RWPE1 (cell line): ENCODE measurements around the gene KLK1.

Source experiments
- CTCF ChIA-PET: fragments of 350-600 bp; sonication (Branson Sonifier 250); formaldehyde crosslinking; extraction: SDS; loops from one replicate; lab custom pipeline; 2021; lab: Yijun Ruan, JAX
- POLR2A ChIA-PET: fragments of 400-600 bp; formaldehyde crosslinking; extraction: SDS; loops from one replicate; lab custom pipeline; 2020; ENCODE audit warnings: antibody characterized with exemption; ENCODE audit not compliant: low non-redundant PET; lab: Yijun Ruan, JAX
- DNase-seq: peaks from one replicate; pipeline ENCODE4 v3.0.0; 2012; ENCODE audit warnings: low spot score
- H3K27ac ChIP-seq: fragments of 450-650 bp; 2 replicates; pipeline ENCODE4 v1.5.1; 2017
- TF ChIP-seq, protein P1 (sequence below): fragments of 450-650 bp; conservative IDR thresholded peaks from 2 replicates; pipeline ENCODE4 v1.5.1; 2017; ENCODE audit warnings: low read depth, mild to moderate bottlenecking

The KLK1 gene

GRCh38 chr19:50832666-50833065, 9.1 kb upstream of the KLK1 start:
- TF ChIP-seq, protein P1, sequence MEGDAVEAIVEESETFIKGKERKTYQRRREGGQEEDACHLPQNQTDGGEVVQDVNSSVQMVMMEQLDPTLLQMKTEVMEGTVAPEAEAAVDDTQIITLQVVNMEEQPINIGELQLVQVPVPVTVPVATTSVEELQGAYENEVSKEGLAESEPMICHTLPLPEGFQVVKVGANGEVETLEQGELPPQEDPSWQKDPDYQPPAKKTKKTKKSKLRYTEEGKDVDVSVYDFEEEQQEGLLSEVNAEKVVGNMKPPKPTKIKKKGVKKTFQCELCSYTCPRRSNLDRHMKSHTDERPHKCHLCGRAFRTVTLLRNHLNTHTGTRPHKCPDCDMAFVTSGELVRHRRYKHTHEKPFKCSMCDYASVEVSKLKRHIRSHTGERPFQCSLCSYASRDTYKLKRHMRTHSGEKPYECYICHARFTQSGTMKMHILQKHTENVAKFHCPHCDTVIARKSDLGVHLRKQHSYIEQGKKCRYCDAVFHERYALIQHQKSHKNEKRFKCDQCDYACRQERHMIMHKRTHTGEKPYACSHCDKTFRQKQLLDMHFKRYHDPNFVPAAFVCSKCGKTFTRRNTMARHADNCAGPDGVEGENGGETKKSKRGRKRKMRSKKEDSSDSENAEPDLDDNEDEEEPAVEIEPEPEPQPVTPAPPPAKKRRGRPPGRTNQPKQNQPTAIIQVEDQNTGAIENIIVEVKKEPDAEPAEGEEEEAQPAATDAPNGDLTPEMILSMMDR: no peak
- ChIA-PET CTCF (no interaction called here), POLR2A (no interaction called here)
- no peak for DNase-seq
- no peak overlapping the region for H3K27ac ChIP-seq

DNA sequence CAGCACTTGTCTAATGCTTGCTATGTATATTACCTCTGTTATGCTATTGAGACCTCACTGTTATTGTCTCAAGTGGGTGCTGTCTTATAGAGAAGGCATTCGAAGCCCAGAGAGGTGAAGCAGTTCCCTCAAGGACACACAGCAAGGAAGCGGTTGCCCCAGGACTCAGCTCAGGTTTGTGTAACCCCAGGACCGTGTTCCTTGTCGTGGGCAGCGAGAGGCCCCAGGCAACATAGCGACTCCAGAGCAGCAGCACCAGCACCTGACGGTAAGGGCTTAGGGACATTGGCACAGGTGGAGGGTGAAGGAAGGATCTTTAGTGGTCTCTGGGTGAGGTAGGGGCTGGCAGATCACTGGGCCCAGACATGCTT, 7.4 kb upstream of the KLK1 start:
- DNase-seq: no peak
- no peak overlapping the region for H3K27ac ChIP-seq
- TF ChIP-seq, protein P1: no peak
- ChIA-PET POLR2A (no interaction called here), CTCF (no interaction called here)

- ChIA-PET POLR2A (no interaction called here), CTCF (interaction anchor here (0.7 kb wide), 1 partner anchor 454 kb away, joined by 3 read pairs; no protein-coding TSS in a partner anchor)
- no peak for DNase-seq
- H3K27ac ChIP-seq: no peak overlapping the region
- TF ChIP-seq, protein P1: no peak
Observed at GRCh38 chr19:50830266-50831025, 6.9 kb upstream of the KLK1 start.

DNA sequence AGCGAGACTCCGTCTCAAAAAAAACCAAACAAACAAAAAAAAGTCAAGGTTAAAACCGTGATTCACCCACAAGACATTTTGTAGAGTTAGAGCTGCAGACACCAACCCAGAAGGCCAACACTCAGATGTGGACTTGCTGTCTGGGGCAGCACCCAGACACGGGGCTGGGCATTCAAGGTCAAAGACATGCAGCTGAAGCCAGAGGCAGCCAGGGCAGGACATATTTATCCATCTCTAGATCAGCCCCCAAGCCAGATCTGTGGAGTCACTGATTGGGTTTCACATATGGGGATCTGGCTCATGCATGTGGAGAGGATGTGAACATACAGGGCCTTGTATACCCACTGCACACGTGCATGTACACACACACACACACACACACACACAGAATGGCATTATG, 6.2 kb upstream of the KLK1 start:
- POLR2A ChIA-PET: no interaction called here

GRCh38 chr19:50827476-50827875, 3.9 kb upstream of the KLK1 start:
- TF ChIP-seq, protein P1: no peak
- H3K27ac ChIP-seq: no peak overlapping the region
- ChIA-PET CTCF (no interaction called here), POLR2A (no interaction called here)
- no peak for DNase-seq

More for the DNA sequence above, 6.2 kb upstream of the KLK1 start:
- CTCF ChIA-PET: no interaction called here
- TF ChIP-seq, protein P1: no peak
- no peak overlapping the region for H3K27ac ChIP-seq
- DNase-seq: no peak

DNA sequence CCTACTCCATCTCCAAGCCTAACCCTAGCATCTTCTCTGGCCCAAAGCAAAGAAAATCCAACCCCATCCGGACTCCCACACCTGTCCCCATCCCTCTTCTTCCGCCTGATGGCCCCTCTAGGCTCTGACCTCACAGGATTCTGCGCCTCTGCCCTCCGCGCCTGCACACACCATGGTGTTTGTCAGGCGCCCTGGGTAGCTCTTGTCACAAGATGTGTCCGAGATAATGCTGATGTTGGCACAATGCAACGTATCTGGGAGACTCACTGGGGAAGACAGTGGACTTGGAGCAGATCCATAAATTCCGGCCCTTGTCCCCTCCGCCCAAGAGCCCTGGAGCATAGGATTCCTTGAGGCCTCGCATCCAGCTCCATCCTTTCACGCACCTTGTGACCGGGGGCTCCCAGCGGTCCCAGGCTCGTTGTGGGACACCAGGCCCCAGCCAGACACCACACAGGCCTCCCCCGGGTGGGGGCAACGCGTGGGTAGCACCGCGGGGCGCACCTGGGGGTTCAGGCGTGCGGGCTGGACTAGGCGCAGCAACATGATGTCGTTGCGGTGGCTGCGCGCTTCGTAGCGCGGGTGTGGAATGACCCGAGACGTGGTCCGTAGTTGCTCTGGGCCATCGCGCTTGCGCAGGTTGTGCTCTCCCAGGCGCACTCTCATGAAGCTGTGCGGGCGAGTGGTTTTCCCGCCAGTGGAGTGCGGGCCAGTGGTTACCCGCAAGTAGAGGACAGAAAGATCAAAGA, 3.1 kb upstream of the KLK1 start:
- no peak for DNase-seq
- no peak overlapping the region for H3K27ac ChIP-seq
- TF ChIP-seq, protein P1: no peak
- ChIA-PET POLR2A (no interaction called here), CTCF (interaction anchor here (0.5 kb wide), 1 partner anchor 123 kb away, joined by 4 read pairs; no protein-coding TSS in a partner anchor)
